HEK293T (cell line): Measurements from ENCODE around the gene LMTK3.

Source experiments
- CTCF ChIA-PET: fragments of 350-600 bp; formaldehyde crosslinking; extraction: SDS; loops from one replicate; lab custom pipeline; 2021; ENCODE audit warnings: antibody characterized with exemption, inconsistent platforms; lab: Yijun Ruan, JAX
- POLR2A ChIA-PET: fragments of 350-600 bp; formaldehyde crosslinking; extraction: SDS; loops from one replicate; lab custom pipeline; 2020; ENCODE audit warnings: antibody characterized with exemption, inconsistent platforms; lab: Yijun Ruan, JAX
- DNase-seq: peaks from one replicate; pipeline ENCODE4 v3.0.0; 2012; ENCODE audit warnings: mixed read lengths; ENCODE audit errors: extremely low spot score
- ARNT ChIP-seq: fragments of 450-650 bp; IDR thresholded peaks from 2 replicates; pipeline ENCODE4 v1.6.1; 2017; ENCODE audit warnings: mild to moderate bottlenecking
- BHLHE40 ChIP-seq: fragments of 450-650 bp; IDR thresholded peaks from 2 replicates; pipeline ENCODE4 v1.6.1; 2016; ENCODE audit warnings: mild to moderate bottlenecking, moderate library complexity, borderline replicate concordance
- CTBP1 ChIP-seq: fragments of 450-650 bp; IDR thresholded peaks from 2 replicates; pipeline ENCODE4 v1.6.1; 2016; ENCODE audit warnings: borderline replicate concordance
- ELF4 ChIP-seq: fragments of 450-650 bp; IDR thresholded peaks from 2 replicates; pipeline ENCODE4 v1.6.1; 2017; ENCODE audit warnings: antibody characterized with exemption
- FOXA1 ChIP-seq: fragments of 450-650 bp; IDR thresholded peaks from 2 replicates; pipeline ENCODE4 v1.6.1; 2016; ENCODE audit warnings: mild to moderate bottlenecking
- FOXK2 ChIP-seq: fragments of 450-650 bp; IDR thresholded peaks from 2 replicates; pipeline ENCODE4 v1.6.1; 2016; ENCODE audit warnings: mild to moderate bottlenecking
- FOXM1 ChIP-seq: fragments of 450-650 bp; IDR thresholded peaks from 2 replicates; pipeline ENCODE4 v1.6.1; 2017; ENCODE audit warnings: mild to moderate bottlenecking, borderline replicate concordance
- HDGF ChIP-seq: fragments of 450-650 bp; IDR thresholded peaks from 2 replicates; pipeline ENCODE4 v1.6.1; 2017; ENCODE audit warnings: antibody characterized with exemption, borderline replicate concordance
- L3MBTL2 ChIP-seq: fragments of 450-650 bp; conservative IDR thresholded peaks from 2 replicates; pipeline ENCODE4 v1.6.1; 2016; ENCODE audit warnings: mild to moderate bottlenecking
- LEF1 ChIP-seq: fragments of 450-650 bp; IDR thresholded peaks from 2 replicates; pipeline ENCODE4 v1.6.1; 2017; ENCODE audit warnings: mild to moderate bottlenecking, borderline replicate concordance
- NFRKB ChIP-seq: fragments of 450-650 bp; IDR thresholded peaks from 2 replicates; pipeline ENCODE4 v1.6.1; 2016; ENCODE audit warnings: mild to moderate bottlenecking, moderate library complexity
- PKNOX1 ChIP-seq: fragments of 450-650 bp; IDR thresholded peaks from 2 replicates; pipeline ENCODE4 v1.6.1; 2016
- SP1 ChIP-seq: fragments of 450-650 bp; IDR thresholded peaks from 2 replicates; pipeline ENCODE4 v1.6.1; 2017
- SUZ12 ChIP-seq: fragments of 450-650 bp; IDR thresholded peaks from 2 replicates; pipeline ENCODE4 v1.6.1; 2016; ENCODE audit warnings: mild to moderate bottlenecking
- TARDBP ChIP-seq: fragments of 450-650 bp; IDR thresholded peaks from 2 replicates; pipeline ENCODE4 v1.6.1; 2016
- ZNF384 ChIP-seq: fragments of 450-650 bp; IDR thresholded peaks from 2 replicates; pipeline ENCODE4 v1.6.1; 2016

Gene LMTK3

GRCh38 chr19:48471836-48472235 lies 39.8 kb downstream of the LMTK3 start:
- no peak for DNase-seq
- ChIA-PET CTCF (no interaction called here), POLR2A (no interaction called here)
- TF ChIP-seq FOXK2, result no peak
- no peak for TF ChIP-seq CTBP1
- TF ChIP-seq FOXA1, result no peak
- TF ChIP-seq ARNT, result no peak
- no peak for TF ChIP-seq PKNOX1
- no peak for TF ChIP-seq FOXM1
- no peak for TF ChIP-seq TARDBP
- TF ChIP-seq BHLHE40, result no peak
- no peak for TF ChIP-seq SUZ12
- TF ChIP-seq ELF4, result no peak
- TF ChIP-seq HDGF, result no peak
- TF ChIP-seq L3MBTL2, result no peak
- no peak for TF ChIP-seq LEF1
- no peak for TF ChIP-seq NFRKB
- no peak for TF ChIP-seq SP1
- TF ChIP-seq ZNF384, result no peak

DNA sequence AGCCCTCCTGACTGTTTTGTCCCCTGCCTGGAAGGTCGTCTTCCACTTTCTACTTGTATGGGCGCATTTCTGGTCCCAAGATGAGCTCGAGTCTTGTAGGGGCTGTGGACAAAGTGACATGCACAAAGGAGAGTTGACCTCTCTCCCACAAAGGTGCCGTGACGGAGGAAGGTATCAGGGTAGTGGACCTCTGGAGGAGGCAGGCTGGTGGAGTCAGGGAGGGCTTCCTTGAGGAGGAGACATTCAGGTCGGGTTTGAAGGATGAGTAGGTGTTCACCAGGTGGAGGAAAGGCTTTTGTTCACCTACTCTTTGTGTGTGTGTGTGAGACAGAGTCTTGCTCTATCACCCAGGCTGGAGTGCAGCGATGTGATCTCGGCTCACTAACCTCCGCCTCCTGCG lies 40.8 kb downstream of the LMTK3 start:
- CTCF ChIA-PET, result interaction anchor here (1.4 kb wide), 1 partner anchor 19 kb away, joined by 7 read pairs; no protein-coding TSS in a partner anchor
- POLR2A ChIA-PET, result no interaction called here
- TF ChIP-seq PKNOX1, result no peak
- TF ChIP-seq LEF1, result no peak
- no peak for TF ChIP-seq FOXA1
- TF ChIP-seq SP1, result no peak
- TF ChIP-seq ELF4, result no peak
- TF ChIP-seq BHLHE40, result no peak
- no peak for TF ChIP-seq TARDBP
- TF ChIP-seq NFRKB, result no peak
- TF ChIP-seq FOXK2, result no peak
- TF ChIP-seq SUZ12, result no peak
- no peak for TF ChIP-seq L3MBTL2
- TF ChIP-seq HDGF, result no peak
- TF ChIP-seq ARNT, result no peak
- no peak for TF ChIP-seq CTBP1
- TF ChIP-seq FOXM1, result no peak
- no peak for TF ChIP-seq ZNF384
- DNase-seq, result no peak

DNA sequence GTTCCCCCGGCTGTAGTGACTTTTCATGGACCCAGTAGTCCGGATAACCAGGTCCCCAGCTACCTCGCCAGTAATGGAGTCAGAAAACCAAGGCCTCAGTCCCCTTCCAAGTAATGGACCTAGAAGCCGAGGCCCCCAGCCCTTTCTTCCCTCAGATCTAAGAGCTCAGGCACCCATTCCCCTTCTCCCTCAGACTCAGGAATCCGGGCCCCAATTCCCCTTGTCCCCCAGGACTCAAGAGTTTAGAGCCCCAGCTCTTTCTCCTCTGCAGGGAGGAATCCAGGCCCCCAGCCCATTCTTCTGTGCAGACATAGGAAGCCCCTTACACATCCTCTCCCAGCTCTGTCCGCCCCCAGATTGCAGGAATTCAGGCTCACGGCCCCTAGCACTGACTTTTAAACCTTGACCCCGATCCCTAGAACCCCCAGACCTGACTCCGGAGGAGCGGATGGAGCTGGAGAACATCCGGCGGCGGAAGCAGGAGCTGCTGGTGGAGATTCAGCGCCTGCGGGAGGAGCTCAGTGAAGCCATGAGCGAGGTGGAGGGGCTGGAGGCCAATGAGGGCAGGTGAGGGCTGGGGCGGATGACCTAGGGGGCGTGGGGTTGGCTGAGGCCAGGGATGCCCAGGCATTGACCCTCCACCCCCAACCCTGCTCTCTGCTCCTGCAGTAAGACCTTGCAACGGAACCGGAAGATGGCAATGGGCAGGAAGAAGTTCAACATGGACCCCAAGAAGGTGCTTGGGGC lies 41.5 kb downstream of the LMTK3 start:
- ChIA-PET CTCF (interaction anchor here (1.4 kb wide), 1 partner anchor 20 kb away, joined by 7 read pairs; no protein-coding TSS in a partner anchor), POLR2A (interaction anchor here (0.8 to 1.0 kb wide), 2 partner anchors 20 to 23 kb away, joined by 3 read pairs; no protein-coding TSS in a partner anchor)

GRCh38 chr19:48469289-48469881 lies 42.2 kb downstream of the LMTK3 start, which contains the start of gene CYTH2:
Gene CYTH2 (plus strand): TSS chr19:48469369. CDS start chr19:48469508, 139 bp downstream.
- DNase-seq, result peak; percentile 73
- no peak for TF ChIP-seq FOXM1
- TF ChIP-seq ZNF384, result no peak
- TF ChIP-seq CTBP1, result no peak
- no peak for TF ChIP-seq FOXA1
- TF ChIP-seq PKNOX1, result no peak
- no peak for TF ChIP-seq LEF1
- TF ChIP-seq SP1, result no peak
- TF ChIP-seq NFRKB, result no peak
- TF ChIP-seq ELF4, result no peak
- TF ChIP-seq SUZ12, result no peak
- no peak for TF ChIP-seq BHLHE40
- no peak for TF ChIP-seq HDGF
- no peak for TF ChIP-seq TARDBP
- no peak for TF ChIP-seq L3MBTL2
- no peak for TF ChIP-seq ARNT
- no peak for TF ChIP-seq FOXK2
- POLR2A ChIA-PET, result interaction anchor here (1.0 kb wide), 1 partner anchor 24 kb away, joined by 3 read pairs; no protein-coding TSS in a partner anchor
- CTCF ChIA-PET, result interaction anchor here (1.4 kb wide), 1 partner anchor 21 kb away, joined by 7 read pairs; no protein-coding TSS in a partner anchor

More for the DNA sequence above, 41.5 kb downstream of the LMTK3 start:
- DNase-seq, result no peak
- no peak for TF ChIP-seq NFRKB
- TF ChIP-seq FOXK2, result no peak
- TF ChIP-seq ELF4, result no peak
- no peak for TF ChIP-seq PKNOX1
- TF ChIP-seq SUZ12, result no peak
- no peak for TF ChIP-seq CTBP1
- TF ChIP-seq FOXA1, result no peak
- no peak for TF ChIP-seq LEF1
- no peak for TF ChIP-seq ARNT
- no peak for TF ChIP-seq ZNF384
- TF ChIP-seq L3MBTL2, result no peak
- no peak for TF ChIP-seq FOXM1
- TF ChIP-seq SP1, result no peak
- TF ChIP-seq HDGF, result no peak
- TF ChIP-seq BHLHE40, result no peak
- TF ChIP-seq TARDBP, result no peak
